ENCODE data around the gene ALLC.
"Not testable (repeated sequence)": the region's sequence is repeated elsewhere in the genome, so short reads cannot be mapped to it uniquely, and the experiment has no call there.

DNA sequence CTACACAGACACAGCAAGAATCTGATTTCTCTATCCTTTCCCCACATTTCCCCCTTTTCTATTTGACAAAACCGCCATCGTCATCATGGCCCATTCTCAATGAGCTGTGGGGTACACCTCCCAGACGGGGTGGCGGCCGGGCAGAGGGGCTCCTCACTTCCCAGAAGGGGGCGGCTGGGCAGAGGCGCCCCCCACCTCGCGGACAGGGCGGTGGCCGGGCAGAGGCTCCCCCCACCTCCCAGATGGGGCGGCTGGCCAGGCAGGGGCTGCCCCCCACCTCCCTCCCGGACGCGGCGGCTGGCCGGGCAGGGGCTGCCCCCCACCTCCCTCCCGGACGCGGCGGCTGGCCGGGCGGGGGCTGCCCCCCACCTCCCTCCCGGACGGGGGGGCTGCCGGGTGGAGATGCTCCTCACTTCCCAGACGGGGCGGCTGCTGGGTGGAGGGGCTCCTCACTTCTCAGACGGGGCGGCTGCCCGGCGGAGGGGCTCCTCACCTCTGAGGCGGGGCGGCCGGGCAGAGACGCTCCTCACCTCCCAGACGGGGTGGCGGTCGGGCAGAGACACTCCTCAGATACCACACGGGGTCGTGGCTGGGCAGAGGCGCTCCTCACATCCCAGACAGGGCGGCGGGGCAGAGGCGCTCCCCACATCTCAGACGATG lies 42.3 kb upstream of the ALLC start:
- TF ChIP-seq POLR2AphosphoS5 (IDR thresholded peaks at IDR 0.05; ENCODE audit: borderline replicate concordance, low read depth, low read length); EZH2 (IDR thresholded peaks at IDR 0.05); FOXP2 (optimal IDR thresholded peaks at IDR 0.05; ENCODE audit: control extremely low read depth, extremely low read length, insufficient read depth): not testable (repeated sequence)

Measured in SK-N-MC (cell line).